Hepatocyte (in vitro differentiated cells): Measurements from ENCODE around the gene RPP14.

Source experiments
- EZH2 ChIP-seq: fragments of 200-600 bp; sonication (generic); IDR thresholded peaks from 2 replicates; pipeline ENCODE4 v1.6.1; 2016; ENCODE audit warnings: antibody characterized with exemption, mild to moderate bottlenecking, borderline replicate concordance
- EZH2phosphoT487 ChIP-seq: fragments of 200-600 bp; sonication (generic); IDR thresholded peaks from one replicate; pipeline ENCODE4 v1.6.1; 2018; ENCODE audit warnings: antibody characterized with exemption, mild to moderate bottlenecking, low read depth, moderate library complexity; ENCODE audit not compliant: unreplicated experiment, severe bottlenecking
- TF ChIP-seq, protein P1 (sequence below): fragments of 200-600 bp; sonication (generic); IDR thresholded peaks from 2 replicates; pipeline ENCODE4 v1.5.1; 2016; ENCODE audit warnings: antibody characterized with exemption, mild to moderate bottlenecking; ENCODE audit not compliant: poor library complexity

DNA sequence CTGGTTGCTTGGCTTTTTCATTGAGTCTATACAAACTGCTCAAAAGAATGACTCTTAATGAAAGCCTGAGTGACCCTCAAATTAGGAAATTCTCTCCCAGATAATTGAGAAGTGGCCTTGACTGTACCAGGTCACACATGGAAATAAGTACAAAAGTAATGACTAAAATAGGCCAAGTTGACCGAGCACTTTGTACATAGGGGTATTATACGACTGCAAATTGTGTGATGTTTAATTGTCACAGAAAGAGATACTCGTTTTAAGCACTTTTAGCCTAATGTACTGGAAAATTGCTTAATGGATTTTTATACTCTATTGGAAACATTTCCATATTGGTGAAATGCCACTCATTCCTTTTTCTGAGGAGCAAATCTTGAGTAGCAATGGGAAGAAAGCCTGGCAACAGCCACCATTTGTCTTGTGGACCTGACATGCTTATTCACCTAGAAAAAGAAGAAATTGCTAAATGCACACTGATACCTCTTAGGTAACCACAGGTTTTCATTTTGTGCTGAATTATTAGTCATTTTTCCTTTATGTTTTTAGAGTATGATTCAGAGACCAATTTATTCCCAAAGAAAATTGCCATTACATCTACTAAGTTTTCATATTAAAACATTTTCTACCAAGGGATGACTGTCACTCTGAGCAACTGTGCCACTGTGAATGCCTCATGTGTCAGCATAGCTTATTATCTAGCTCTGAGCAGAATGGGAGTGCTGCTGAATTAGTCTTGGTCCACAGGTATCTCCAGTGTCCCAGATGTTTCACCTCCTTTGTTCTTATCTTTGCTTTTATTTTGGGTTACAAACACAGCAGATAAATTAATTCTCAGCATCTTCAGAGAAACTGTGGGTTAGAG, 17.7 kb downstream of the RPP14 start:
- TF ChIP-seq, protein P1, sequence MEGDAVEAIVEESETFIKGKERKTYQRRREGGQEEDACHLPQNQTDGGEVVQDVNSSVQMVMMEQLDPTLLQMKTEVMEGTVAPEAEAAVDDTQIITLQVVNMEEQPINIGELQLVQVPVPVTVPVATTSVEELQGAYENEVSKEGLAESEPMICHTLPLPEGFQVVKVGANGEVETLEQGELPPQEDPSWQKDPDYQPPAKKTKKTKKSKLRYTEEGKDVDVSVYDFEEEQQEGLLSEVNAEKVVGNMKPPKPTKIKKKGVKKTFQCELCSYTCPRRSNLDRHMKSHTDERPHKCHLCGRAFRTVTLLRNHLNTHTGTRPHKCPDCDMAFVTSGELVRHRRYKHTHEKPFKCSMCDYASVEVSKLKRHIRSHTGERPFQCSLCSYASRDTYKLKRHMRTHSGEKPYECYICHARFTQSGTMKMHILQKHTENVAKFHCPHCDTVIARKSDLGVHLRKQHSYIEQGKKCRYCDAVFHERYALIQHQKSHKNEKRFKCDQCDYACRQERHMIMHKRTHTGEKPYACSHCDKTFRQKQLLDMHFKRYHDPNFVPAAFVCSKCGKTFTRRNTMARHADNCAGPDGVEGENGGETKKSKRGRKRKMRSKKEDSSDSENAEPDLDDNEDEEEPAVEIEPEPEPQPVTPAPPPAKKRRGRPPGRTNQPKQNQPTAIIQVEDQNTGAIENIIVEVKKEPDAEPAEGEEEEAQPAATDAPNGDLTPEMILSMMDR: no peak
- TF ChIP-seq EZH2 (no peak), EZH2phosphoT487 (no peak)
